ENCODE measurements around the gene HAPLN1. TPM values are rescaled to one million over a fixed set of nuclear protein-coding genes. Genes with fewer than 3 reads are reported as not detected.

The HAPLN1 gene
- total and polyA plus RNA-seq, 7 donors = not detected

DNA sequence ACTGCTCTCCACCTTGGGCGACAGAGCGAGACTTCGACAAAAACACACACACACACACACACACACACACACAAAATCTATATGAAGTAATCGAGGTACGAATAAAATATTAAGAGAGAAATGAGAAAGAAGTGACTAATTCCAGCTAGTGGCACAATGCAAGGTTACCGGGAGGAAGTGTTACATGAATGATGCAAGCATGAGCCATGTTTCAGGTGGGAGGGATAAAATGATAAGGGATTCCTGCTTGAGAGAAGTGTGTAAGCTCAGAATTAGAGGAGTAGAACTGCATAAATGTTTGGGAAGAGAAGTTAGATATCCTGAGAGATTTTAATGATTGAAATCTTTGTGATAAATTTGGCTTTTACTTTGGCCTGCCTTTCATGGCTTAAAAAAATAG is 18.8 kb downstream of the HAPLN1 start:
- intact Hi-C loops (cut with DNase I) = no loop called here
- ATAC-seq (no peak), DNase-seq (no peak)
- Histone ChIP-seq H3K9me3 (peaks cover 4% of the 10 kb centered on the region), H3K36me3 (ENCODE audit: insufficient read depth in 1 of 2, low read depth in 1 of 2) (no peaks in the 10 kb centered on the region), H3K4me1 (no peaks in the 10 kb centered on the region), H3K27me3 (ENCODE audit: insufficient read depth in 3 of 3, low read length in 2 of 3) (no peaks in the 10 kb centered on the region), H3K4me3 (no peak overlapping the region), H3K27ac (no peak overlapping the region)
- TF ChIP-seq CTCF (IDR thresholded peaks at IDR 0.05) = no peak
- 89 to 97% (median 94%) methylated on average over 6 of the region's 6 CpGs for WGBS, 3 donors

GRCh38 chr5:83689881-83690280 is 30.8 kb downstream of the HAPLN1 start:
- no peaks in the 10 kb centered on the region for H3K27me3 ChIP-seq (ENCODE audit: insufficient read depth in 3 of 3, low read length in 2 of 3)
- 47 to 63% (median 53%) methylated on average over 1 of the region's 1 CpG for WGBS, 3 donors
- H3K36me3 ChIP-seq (ENCODE audit: insufficient read depth in 1 of 2, low read depth in 1 of 2) = no peaks in the 10 kb centered on the region
- intact Hi-C loops (cut with DNase I) = no loop called here
- no peaks in the 10 kb centered on the region for H3K4me1 ChIP-seq
- H3K27ac ChIP-seq = no peak overlapping the region
- no peak for TF ChIP-seq CTCF (IDR thresholded peaks at IDR 0.05)
- no peaks in the 10 kb centered on the region for H3K9me3 ChIP-seq
- ATAC-seq (no peak), DNase-seq (no peak)
- H3K4me3 ChIP-seq = no peak overlapping the region

GRCh38 chr5:83688281-83688680 is 32.4 kb downstream of the HAPLN1 start:
- Histone ChIP-seq H3K27me3 (ENCODE audit: insufficient read depth in 3 of 3, low read length in 2 of 3) (no peaks in the 10 kb centered on the region), H3K4me1 (no peaks in the 10 kb centered on the region), H3K36me3 (ENCODE audit: insufficient read depth in 1 of 2, low read depth in 1 of 2) (no peaks in the 10 kb centered on the region), H3K27ac (no peak overlapping the region), H3K4me3 (no peak overlapping the region), H3K9me3 (no peaks in the 10 kb centered on the region)
- no peak for ATAC-seq
- DNase-seq = no peak
- WGBS, 3 donors = 45 to 59% (median 55%) methylated on average over 4 of the region's 4 CpGs
- TF ChIP-seq CTCF (IDR thresholded peaks at IDR 0.05) = no peak
- intact Hi-C loops (cut with DNase I) = no loop called here

- intact Hi-C loops (cut with DNase I) = no loop called here
- WGBS, 3 donors = 58 to 76% (median 69%) methylated on average over 2 of the region's 2 CpGs
Observed at GRCh38 chr5:83687124-83687619, 33.5 kb downstream of the HAPLN1 start.

More at GRCh38 chr5:83687124-83687619, 33.5 kb downstream of the HAPLN1 start:
- Histone ChIP-seq H3K36me3 (ENCODE audit: insufficient read depth in 1 of 2, low read depth in 1 of 2) (no peaks in the 10 kb centered on the region), H3K27me3 (ENCODE audit: insufficient read depth in 3 of 3, low read length in 2 of 3) (no peaks in the 10 kb centered on the region), H3K9me3 (no peaks in the 10 kb centered on the region), H3K4me1 (no peaks in the 10 kb centered on the region), H3K27ac (no peak overlapping the region), H3K4me3 (no peak overlapping the region)
- ATAC-seq (no peak), DNase-seq (no peak)
- no peak for TF ChIP-seq CTCF (IDR thresholded peaks at IDR 0.05)
